NOMO-1 (cell line): ENCODE measurements around the gene UBAC2.

ENCODE experiments used
- DNase-seq, 2 experiments: peaks; one replicate each; lab custom pipeline; 2025; ENCODE audit not compliant: unreplicated experiment in 2 of 2; lab: John Stamatoyannopoulos, UW

UBAC2 gene

DNA sequence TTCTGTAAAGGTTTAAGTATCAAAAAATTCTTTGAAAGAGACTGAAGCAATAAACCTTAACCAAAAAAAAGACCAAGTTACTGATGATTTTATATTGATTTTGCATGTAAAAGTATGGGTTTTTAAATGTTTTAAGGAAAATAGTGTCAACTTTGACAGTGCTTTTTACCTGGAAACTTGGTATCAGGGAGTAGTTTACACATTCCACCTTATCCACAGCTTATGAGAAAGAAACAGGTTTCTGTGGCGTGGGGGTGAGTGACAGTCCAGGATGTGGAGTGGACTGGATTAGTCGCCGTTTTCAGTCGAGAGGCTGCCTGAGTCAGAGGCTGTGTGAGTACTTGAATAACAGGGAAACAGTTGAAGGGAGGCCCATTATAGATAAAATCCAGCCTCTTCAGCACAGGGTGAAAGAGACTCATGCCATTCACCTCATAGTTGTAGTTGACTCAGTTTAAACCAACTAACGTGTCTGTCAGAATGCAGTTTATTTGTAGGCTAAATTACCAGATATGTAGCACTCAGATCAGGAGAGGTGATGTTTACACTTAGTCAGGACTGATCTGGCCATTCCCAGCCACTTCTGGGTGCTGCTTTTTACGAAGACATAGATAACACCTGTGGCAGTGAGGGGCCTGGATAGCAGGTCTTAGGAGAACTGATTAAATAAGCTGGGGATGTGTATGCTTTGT is 107.1 kb downstream of the UBAC2 start:
- peak in 1 of 2 experiments; percentile 15 for DNase-seq

DNA sequence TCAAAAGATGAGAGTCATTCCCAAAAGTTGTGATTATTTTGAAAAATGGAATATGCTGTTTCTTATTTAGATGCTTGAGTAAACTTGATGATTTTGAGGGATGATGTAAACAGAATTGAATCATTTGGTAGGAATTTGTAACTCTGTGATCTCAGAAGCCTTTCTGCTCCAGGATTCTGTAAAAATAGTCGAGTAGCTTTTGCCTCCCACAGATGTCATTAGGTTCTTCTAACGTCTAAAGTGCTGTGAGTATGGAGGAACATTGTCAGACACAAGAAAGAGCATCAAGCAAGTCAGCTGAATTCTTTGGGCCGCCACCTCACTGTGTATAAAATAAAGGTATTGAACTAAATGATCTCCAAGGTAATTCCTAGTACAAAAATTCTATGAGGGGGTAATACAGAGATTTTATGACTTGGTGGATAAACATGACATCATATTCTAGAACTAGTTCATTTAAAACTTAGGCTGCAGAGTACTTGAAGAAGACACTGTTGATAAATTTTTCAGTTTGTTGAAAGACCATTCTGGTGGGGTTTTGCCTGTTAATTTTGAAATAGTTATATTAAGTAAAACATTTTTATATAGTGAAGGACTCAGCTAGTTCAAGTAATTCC is 107.9 kb downstream of the UBAC2 start:
- DNase-seq, result no peak

DNA sequence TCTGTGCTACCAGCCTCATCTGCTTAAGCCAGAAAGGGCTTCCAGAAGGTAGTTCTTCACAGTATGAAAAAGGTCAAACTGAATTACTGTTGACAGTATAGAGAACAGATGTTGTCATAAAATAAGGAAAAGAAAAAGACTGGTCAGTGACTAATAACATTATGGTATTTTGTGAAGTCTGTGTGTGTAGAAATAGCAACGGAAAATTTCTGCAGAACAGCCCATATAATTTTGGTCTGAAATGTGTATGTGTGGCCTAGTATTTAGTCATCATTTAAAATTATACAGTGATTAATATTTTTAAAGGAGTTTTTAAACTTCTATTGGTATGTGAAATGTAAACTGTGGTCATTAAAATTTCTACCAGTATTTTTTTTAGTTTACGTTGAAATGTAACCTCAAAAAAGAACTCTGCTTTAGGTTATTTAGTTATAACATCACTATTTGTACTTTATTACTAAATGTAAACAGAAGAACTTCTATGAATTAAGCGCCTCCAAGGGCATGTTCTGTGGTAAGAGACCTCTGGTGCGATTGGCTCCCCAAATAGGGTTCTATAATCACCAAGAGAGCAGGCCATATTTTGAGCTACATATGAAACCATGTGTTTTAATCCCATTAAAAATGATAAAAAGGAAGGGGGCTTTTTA is 109.9 kb downstream of the UBAC2 start:
- DNase-seq, result peak; percentile 44 to 87

DNA sequence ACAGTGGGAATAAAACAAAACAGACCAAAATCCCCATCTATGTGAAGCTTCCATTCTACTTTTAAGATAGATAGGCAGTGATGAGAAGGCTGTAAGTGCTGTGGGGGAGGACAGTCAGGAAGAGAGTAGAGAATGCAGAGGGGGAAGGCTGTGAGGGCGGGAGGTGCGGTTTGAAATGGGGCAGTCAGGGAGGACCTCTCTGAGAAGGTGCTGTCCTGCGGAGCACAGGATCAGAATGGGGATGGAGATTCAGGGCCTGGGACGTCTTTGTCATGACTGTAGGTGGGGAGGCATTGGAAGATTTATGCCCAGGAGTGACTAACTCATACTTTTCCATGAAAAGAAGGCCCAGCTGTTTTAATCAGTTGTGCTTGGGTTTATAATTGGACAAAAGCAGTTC is 110.5 kb downstream of the UBAC2 start:
- no peak for DNase-seq

DNA sequence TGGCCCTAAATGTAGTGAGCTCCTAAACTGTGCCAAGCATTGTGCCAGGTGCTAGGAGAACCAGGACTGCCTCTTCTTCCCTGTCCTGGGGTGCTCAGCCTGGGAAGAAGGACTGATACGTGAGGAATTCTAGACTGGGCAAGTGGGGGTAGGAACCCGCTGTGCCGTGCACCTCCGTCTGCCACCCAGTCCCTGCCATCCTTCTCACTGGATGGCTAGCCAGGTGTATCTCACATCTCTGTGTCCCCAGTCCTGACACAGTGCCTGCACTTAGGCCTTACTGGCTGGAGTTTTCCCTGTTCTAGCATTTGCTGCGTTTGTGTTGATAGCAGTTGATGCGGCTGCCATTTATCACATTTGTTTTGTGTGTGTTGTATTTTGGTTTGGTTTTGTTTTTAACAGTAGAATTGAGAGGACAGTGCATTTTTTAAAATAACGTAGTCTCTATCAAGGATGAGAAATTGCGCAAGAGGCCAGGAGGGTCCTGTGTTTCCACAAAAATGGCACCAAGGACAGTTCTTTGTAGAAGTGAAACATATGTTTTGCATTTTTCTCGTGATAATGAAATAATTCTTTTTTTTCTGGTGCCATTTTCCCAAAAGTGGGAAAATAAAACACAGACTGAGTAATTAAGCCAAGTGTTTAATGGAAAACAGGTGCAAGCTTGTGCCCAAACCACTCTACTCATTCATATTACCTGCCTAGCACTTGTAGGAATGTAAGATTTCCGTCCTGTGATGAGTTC is 111.3 kb downstream of the UBAC2 start:
- no peak for DNase-seq

DNA sequence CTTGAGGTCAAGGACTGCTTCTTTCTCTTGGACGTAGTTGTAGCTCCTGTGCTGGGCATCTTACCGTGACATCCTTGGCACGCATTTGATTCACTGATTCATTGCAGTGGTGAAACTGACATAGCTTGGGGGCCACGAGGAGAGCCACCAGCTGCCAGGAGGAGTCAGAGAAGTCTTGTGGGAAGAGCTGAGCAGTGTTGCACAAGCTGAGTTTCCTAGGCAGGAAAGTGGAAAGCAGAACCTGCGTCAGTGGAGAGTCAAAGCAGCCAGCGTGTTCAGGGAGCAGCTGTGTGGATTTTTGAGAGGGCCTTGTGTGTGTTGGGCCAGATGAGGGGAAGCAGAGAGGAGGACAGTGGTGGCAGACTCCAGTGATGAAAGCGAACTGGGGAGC is 111.8 kb downstream of the UBAC2 start:
- peak; percentile 86 to 97 for DNase-seq

DNA sequence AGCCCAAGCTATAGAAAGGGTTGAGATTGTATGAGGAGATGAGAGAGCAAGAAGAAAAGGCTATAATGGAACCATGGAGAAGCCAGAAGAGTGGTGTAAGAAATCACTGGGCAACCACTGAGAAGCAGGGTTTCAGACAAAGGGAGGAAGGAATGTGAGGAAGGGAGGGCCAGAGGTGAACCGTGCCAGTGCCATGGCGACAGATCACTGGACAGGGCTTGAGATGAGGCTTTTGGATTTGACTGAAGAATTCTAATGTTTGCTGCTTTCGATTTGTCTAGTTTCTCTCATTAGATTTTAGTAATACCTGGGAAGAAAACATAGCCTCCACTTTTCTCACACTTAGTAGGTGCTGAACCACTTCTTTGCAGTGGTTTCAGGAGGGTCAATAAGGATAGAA is 112.8 kb downstream of the UBAC2 start:
- no peak for DNase-seq

DNA sequence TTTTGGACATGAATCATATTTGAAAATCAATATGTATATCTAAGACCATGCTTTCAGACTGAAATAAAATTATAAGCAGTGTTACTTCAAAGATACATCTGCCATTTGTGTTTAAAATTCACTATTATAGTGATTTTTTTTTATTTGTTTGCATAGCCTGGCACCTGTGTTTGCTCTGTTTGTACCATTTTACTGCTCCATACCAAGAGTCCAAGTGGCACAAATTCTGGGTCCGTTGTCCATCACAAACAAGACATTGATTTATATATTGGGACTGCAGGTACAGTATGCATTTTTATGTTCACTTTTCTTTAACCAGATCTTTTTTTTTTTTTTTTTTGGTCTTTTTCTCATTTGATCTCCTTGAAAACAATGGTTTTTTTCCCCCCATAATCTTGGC is 113.3 kb downstream of the UBAC2 start:
- no peak for DNase-seq

DNA sequence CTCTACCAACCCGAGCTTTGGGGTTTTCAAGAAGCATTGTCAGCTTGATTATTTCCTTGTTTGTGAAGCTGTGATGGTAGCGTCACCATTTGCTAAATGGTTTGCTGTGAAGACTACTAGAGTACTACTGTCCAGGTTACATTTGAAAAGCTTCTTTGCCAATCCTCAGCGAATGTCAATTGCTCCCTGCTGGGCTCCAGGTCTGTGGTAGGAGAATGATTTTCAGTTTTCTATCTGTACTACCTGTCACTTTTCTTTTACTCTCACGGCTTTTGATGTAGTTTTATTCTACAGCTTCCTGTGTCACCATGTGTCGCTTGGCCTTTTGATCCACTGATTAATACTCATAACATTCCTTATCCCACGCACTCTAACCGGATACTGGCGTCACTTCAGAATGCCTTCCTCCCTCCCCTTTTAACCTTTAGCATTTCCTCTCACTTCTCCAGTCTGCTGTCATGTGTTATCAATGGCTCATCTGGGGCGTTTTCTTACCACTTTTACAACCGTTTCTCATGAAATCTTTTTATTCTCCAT is 114.1 kb downstream of the UBAC2 start:
- DNase-seq, result no peak

DNA sequence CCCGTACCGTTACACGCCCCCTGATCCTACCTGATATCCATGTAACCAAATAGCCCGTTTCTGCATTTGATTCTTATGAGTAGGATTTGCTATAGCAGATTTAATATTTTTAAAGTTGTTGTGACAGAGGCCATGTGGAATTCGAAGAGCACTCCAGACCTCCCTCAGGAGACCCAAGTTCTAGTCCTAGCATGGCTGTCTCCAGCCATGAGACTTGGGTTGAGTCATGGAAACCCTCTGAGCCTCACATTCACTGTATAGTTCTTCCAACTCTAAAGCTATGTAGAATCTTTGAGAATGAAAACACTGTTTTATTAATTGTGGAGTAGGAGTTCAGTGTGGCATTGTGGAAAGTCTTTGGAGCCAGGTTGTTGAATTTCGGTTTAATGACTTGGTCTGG is 114.5 kb downstream of the UBAC2 start:
- no peak for DNase-seq

DNA sequence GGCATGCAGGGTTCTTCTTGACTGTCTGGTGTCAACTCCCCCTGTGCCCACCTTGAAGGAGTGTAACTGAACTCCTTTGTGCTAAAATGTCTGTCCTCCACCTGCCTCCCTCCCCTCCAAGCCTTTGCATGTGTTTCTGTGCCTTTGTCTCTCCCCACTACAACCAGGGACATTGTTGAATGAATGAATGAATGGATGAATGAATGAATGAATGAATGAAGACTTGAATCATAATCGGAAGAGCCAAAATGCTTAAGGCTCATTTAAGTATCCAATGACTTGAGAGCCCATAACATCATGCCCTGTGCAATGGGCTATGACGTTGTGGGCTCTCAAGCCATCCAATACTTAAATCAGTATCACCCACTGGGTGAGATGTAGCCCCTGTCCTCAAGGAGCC is 115.6 kb downstream of the UBAC2 start:
- DNase-seq, result no peak

DNA sequence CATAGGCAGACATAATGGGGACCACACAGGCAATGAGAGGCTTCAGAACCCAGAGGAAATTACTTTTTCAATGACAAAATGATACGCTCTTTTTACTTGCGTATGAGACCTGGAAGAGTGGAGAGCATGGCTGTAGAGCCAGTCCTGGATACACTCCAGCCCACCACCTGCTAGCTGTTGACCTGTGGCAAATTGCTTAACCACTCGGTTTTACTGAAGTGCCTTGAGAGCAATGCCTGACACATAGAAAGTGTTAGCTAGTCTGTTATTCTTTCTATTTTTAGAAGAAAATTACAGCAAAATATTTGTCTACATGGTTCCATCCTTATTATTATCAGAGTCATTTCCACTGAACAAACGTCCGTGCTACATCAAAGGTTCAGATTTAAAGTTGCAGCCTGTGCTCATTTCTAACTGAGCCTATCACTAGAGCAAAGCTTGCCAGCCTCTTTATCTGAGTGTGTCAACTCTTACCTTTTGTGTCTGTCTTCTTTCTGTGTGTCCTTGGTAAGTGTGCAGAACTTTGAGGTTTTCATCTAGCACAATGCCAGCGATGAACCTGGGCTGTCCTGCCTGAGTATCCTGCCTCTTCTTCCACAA is 116.1 kb downstream of the UBAC2 start:
- no peak for DNase-seq

DNA sequence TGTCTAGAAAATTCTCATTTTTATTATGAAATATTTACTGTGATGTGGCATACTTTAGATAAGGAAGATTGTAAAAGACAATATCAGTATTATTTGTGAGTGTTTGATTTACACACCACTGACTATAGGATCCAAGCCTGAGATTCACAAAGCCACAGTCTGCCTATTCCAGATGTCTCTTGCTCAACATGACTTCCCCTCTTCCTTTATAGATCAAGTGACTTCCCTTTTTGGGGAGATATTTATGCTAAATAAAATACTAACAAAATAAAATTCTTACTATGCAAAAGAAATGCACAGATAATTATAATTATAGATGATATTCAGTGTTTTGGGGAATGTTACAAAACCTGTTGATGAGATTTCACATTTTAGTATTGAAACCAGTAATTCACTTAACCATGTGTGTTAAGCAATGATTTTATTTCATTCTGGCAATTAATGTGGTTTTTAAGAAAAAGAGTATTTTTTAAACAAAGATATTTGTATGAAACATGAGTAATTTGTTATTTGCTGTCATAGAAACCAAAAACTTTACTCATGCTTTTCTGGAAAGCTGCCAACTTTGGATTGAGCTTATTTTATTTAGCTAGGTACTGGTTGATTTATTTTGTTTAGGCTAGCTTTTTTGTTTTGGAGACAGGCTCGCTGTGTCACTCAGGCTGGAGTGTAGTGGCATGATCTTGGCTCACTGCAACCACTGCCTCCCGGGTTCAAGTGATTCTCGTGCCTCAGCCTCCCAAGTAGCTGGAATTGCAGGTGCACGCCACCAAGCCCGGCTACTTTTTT is 120.2 kb downstream of the UBAC2 start:
- DNase-seq, result peak; percentile 60 to 88

DNA sequence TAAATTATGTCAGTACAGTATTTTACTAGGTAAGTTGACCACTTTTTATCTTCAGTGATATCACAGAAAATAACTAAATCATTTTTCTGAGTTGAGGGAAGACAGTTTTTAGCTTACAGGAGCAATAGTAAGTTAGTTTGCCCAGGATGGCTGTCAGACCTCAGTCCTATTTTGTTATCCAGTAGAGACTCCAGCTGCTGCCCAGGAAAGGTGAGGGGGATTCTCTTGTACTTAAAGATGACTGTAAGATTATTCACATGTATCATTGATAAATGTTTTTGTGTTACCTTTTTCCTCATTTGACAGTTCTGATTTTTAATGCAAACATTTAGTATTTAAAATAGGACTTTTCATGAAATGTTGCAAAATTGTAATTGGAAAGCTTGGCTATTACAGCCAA is 121.1 kb downstream of the UBAC2 start:
- DNase-seq, result no peak

DNA sequence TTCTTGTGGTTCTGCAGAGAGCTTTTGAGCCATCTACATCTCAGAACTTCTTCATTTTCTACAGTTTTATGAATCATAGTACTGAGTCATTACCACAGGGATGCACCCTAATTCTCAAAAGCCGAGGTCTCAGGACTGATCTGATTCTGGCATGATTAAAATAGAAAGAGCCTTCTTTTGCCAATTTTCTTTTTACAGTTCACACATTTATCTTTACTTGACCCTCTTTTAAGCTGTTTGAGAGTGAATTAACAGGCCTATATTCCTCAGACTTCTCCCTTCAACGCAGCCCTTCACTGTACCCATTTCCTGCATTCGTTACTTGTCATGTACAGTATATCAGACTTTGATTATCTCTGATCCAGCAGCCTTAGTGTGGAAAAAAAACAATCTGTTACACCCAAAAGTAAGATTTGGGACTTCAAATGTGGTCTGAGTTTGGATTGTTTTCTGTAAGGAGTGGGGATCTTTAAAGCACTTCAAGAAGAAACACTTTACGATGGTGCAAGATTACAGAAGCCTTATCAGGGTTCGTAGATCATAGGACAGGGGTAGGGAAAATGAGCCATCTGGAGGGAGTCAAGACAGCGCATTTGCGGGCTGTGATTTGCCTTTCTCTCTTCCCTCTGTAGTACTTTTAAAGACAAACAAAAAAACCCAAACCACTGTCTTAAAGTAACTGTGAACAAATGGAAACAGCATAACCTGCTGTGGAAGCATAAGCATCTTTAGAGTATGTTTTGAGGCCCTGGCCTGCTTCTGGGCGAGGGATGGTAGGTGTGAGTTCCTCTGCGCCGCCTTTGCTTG is 121.8 kb downstream of the UBAC2 start:
- DNase-seq, result peak; percentile 68 to 91

DNA sequence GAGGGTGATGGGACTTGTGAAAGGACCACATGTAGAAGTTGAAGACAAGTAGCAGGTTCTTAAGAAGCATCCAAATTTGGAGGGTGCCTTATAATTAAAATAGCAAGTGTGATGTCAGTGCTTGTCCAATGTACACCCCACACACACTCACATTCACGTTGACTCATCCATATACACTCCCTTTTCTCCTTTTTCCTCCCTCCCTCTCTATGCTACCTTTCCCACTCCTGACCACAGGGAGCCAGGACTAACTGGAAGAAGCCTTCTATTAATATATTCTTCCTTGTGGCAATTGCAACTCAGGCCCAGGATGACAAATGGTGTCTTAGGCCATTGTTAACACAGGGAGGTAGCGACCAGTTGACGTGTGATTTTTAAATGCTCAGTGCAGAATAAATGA is 122.8 kb downstream of the UBAC2 start:
- no peak for DNase-seq

DNA sequence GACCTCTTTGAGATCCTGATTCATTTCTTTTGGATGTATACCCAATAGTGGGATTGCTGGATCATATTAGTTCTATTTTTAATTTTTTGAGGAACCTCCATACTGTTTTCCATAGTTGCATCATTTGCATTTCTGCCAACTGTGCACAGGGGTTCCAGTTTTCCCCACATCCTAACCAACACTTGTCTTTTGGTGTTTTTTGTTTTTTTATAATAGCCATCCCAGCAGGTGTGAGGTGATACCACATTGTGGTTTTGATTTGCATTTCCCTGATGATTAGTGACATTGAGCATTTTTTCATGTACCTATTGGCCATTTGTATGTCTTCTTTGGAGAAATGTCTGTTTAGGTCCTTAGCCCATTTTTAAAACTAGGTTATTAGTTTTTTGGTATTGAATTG is 125.4 kb downstream of the UBAC2 start:
- DNase-seq, result no peak

DNA sequence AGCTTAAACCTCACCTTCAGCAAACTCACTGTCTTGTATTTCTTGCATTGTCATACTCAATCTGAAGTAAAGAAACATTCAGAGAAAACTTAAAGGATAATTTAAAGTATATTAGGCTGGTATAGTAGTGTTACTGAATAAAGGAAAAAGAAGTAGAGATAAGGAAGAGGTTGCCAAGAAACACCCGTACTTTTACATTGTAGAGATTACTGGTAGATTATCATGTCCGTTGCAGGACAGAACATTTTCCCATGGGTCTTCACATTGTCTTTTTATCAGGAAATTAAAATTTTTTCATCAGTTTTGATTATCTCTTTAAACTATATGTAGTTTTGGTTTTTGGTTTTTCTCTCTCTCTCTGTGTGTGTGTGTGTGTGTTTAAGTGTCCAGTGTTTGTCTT is 126.5 kb downstream of the UBAC2 start:
- DNase-seq, result no peak

DNA sequence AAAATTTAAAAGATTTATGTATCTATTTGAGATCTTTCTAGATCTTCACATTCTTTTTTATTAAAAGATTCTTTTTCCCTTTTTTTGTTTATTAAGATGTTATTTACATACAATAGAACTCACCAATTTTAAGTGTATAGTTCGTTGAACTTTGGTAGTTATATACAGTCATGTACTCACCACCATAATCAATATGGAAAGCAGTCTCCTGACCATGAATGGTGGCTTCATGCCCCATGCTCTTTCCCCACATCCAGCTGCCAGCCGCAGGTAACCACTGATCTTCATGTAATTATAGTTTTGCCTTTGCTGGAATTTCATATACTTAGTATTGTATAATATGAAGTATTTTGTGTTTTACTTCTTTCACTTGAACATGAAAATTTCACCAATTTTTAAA is 127.1 kb downstream of the UBAC2 start:
- DNase-seq, result no peak
